ENCODE results near the gene MCRIP1.

The MCRIP1 gene

DNA sequence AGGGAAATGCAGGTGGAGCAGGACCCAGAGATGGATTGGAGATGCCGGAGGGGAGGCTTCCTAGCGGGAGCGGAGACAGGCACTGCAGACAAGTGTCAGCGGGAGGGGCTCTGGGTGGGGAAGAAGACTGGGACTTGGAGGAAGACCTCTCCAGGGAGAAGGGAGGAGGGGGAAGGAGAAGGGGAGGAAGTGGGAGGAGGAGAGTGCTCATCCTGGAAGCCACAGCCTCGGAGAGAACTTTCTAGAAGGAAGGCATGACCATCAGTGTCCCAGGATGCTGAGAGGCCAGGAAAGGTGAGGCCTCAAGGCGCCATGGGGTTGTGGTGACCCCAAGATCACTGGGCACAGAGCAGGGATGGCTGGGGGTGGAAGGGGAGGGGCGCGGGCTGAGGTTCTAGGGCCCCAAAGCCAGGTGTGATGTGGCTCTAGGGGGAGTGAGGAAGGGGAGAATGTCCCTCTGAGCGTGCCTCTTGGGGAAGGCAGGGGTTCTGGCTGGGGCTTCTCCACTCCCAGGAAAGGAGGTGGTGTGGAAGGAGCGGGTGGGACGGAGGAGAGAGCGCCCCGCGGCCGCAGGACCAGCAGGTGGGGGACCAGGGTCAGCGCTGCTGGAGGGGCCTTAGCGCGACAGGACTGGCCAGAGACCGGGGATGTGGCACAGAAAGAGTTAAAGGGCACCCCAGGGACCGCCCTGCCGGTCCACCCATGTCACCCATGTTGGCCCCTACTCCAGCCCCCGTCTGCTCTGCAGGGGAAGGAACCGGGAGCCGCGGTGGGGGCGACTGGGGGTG is 30.0 kb downstream of the MCRIP1 start:
- no peak for DNase-seq

- no peak for DNase-seq
Observed at GRCh38 chr17:81802048-81802758, 30.9 kb downstream of the MCRIP1 start.

DNA sequence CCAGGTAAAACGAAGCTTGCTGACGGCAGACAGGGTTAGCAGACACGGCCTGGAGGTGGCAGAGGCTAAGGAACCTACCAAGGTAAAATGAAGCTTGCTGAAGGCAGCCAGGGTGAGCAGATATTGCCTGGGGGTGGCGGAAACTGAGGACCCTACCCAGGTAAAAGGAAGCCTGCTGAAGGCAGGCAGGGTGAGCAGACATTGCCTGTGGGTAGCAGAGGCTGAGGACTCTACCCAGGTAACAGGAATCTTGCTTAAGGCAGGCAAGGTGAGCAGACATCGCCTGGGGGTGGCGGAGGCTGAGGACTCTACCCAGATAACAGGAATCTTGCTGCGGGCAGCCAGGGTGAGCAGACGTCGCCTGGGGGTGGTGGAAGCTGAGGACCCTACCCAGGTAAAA is 31.8 kb downstream of the MCRIP1 start:
- no peak for DNase-seq

DNA sequence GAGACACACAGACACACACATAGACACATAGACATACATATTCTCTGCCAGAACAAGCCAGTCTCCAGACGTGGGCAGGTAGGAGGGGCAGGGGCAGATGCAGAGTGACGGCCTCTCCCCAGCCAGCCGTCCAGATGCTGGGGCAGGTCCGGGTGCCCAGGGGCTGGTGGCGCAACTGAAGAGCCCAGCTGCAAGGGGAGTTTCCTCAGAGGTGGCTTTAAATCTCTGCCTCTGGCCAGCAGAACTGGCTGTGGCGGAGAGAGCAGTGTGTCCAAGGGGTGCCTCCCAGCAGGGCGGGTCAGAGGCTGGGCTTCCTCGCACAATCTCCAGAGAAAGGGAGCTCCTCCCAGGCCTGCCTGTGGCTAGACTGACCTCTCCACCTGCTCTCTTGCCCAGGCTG is 38.6 kb downstream of the MCRIP1 start:
- DNase-seq: peak in 1 of 3 experiments; percentile 40

DNA sequence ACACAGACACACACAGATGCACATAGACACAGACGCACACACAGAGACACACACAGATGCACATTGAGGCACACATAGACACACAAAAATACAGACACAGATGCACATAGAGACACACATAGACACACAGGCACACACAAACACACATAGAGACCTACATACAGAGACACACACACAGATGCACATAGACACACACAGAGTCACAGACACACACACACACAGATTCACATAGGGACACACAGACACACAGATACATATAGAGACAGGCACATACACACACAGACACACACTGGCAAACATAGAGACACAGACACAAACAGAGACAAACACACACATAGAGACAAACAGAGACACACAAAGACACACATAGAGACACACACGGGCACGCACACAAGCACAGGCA is 39.0 kb downstream of the MCRIP1 start:
- no peak for DNase-seq

DNA sequence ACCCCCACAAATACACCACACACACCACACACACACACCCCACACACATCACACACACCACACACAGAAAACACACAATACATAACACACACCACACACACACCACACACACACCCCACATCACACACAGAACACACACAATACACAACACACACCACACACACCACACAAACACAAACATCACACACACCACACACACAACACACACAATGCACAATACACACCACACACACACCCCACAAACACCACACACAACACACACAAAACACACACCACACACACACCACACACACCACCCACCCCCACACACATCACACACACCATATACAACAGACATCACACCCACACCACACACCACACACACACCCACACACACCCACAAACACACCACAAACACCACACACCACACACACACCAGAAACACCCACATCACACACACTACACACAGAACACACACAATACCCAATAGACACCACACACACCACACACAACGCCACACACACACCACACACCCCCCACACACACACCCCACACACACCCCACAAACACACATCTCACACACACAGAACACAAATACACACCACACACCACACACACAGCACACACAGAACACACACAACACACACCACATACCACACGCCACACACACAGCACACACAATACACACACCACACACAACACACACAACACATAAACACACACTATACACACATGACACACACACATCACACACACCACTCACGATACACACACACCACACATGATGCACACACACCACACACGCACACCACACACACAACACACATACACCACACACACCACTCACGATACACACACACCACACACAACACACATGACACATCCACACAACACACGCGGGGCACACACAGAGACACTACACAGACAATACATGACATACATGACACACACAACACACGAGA is 40.1 kb downstream of the MCRIP1 start:
- DNase-seq: no peak

Measured in NCI-H1417 (cell line).